GM18505 (cell line): ENCODE measurements around the gene COL8A1.

Source experiments
- ATAC-seq: cut with Tn5 transposase; IDR thresholded peaks from one replicate; pipeline ENCODE4 v1.9.1; 2021; ENCODE audit not compliant: unreplicated experiment
- POLR2A ChIP-seq: IDR thresholded peaks from 4 replicates; pipeline ENCODE4 v1.6.1; 2011; ENCODE audit warnings: borderline replicate concordance; ENCODE audit not compliant: insufficient read depth, insufficient read length; ENCODE audit errors: extremely low read depth

The COL8A1 gene

DNA sequence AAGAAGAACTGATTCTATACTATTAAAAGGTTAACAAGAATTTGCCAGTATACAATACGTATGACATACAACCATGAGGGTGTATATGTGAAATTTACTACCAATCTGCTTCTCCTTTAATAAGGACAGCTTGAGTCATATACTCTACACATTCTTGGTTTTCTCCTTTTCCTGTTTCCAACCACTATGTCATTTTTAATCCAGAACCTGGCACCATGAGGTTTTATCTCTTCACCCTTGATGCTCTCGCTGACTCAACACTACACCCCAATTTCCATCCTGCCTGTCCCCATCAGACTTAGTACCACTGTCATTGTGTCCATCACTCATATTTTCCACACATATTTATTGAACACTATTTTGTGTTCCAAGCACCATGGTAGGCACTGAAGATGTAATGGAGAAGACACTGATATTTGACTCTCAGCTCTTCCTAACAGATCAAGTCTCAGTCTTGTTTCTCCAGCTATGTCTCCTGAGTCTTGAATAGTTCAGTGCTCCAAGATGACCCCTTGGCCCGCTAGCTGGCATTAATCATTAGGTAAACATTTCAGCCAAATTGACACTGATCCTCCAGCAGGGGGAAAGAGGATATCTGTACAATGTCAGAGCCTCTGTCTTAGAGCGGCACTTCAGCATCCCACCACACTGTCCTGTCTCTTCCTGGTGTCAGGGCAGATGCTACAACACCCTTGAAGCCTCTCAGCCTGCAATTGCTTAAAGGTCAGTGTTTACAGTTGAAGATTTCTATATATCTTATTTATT, 11.2 kb upstream of the COL8A1 start:
- TF ChIP-seq POLR2A: no peak
- no peak for ATAC-seq

- ATAC-seq: no peak
- no peak for TF ChIP-seq POLR2A
Observed at GRCh38 chr3:99630815-99631214, 7.6 kb upstream of the COL8A1 start.

DNA sequence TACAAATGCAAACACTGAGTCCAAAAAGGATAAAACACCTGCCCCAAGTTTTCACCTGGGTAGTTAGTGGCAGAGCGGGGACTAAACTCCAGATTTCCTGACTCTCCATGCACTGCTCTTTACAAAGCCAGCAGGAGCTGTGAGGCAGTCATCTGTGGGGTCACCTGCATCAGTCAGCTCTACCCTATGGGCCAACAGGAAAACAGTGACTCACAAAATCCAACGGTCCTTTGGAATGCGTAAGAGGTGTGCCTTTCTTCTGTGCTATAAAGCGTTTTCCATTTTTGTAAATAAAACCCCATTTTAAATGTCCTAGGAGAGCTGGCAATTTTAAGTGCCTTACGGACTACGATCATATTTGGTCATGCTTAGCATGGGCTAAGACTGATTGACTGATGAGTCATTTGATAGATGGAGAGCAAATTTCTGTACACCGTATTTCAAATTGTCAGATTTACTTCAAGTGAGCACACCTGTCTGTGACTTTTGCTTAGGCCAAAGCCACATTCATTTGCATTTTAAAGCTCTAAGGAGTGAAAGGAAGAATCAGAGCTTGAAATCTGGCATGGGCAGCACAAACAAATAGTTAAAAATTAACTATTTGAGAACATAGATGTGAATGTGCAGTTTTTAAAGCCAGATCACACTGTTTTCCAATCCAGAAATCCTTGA, 4.4 kb upstream of the COL8A1 start:
- ATAC-seq: no peak

DNA sequence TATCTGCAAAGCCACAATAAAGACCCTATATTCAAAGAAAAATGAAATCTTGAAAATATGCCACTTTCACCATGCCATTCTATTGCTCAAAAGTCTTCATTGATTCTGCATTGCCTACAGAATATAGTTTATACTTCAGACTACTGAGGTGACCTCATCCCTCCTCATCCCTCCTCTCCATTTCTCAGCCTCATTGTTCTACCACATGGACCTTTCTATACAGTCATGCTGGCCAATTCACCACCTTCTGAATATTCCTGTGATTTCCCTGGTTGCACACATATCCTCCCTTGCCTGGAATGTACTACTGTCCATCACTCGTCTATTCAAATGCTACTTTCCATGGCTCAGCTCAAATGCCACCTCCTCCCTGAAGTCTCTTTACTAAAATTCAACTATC, 3.5 kb upstream of the COL8A1 start:
- no peak for TF ChIP-seq POLR2A
- ATAC-seq: no peak

More for the DNA sequence above, 4.4 kb upstream of the COL8A1 start:
- TF ChIP-seq POLR2A: no peak

DNA sequence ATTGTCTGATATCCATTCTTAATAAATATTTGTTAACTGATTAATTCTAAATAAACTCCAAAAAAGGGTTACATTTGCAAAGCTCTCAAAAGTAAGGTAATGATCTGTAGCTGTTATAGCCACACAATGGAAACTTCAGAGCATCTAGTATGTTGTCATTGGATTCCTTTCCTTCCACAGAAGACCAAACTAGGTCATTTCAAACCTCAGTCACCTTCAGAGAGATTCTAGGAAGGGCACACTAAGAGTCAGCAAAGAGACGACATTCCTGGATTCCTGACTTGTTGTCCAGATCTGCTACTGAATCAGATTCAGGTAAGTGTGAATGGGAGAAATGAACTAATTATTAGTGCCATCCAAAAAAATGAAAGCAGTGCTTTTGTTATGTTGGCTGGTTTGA, 3.0 kb upstream of the COL8A1 start:
- no peak for TF ChIP-seq POLR2A
- ATAC-seq: no peak

GRCh38 chr3:99637016-99637367, 1.4 kb upstream of the COL8A1 start:
- TF ChIP-seq POLR2A: no peak
- no peak for ATAC-seq

DNA sequence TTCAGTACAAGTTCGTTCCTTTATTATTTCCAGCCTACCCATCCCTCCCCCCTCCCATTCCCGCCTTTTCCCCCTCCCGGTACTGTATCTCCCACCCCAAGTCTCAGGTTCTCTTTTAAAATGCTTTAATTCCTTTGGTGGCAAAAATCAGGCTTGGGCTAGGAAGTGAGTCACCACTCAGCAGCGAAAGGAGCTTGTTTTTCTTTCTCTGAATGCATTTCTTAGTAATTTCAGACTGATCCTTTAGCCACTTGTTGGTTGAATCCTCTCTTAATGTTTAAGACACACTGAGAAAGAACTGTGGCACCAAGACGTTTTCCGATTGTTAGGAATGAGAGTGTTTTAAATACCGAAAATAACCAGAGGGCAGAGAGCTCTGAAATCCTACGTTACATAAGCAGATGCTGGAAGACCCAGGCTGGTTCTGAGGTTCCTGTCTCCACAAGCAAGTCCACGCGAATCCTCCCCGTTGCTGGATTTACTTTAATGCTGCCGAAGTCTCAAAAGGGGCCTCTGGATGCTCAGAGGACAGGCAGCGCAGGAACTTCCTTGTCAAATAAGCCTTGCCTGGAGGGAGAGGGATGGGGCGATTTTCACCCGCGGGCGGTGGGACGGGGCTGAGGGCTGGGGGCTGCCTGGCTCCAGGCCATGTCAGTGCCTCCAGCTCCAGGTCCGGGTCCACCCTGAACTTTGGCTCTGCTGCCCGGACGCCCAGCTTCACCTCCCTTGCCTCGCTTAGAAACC, 854 bp upstream of the COL8A1 start:
- no peak for TF ChIP-seq POLR2A
- no peak for ATAC-seq

DNA sequence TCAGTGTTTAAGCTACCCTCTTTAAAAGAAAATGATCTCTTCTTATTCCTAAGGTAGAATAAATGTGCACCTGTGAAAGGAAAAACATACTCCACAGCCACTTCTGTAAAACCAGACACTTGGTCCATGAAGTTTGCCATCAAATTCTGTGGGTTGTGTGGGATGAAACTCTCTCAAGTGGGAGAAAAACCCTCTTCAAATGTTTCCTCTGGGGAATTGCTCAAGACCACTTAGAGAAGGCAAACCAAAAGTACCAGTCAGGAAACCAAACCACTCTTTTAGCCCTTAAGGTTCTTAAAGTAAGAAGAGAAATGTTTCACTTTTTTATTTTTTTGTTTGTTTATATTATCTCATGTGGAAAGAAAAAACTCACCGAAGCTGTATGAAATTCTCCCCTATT, 1.2 kb downstream of the COL8A1 start:
- no peak for ATAC-seq
- TF ChIP-seq POLR2A: no peak

GRCh38 chr3:99640214-99640851, 1.9 kb downstream of the COL8A1 start:
- ATAC-seq: no peak
- no peak for TF ChIP-seq POLR2A

GRCh38 chr3:99641480-99641879, 3.1 kb downstream of the COL8A1 start:
- no peak for ATAC-seq
- no peak for TF ChIP-seq POLR2A

DNA sequence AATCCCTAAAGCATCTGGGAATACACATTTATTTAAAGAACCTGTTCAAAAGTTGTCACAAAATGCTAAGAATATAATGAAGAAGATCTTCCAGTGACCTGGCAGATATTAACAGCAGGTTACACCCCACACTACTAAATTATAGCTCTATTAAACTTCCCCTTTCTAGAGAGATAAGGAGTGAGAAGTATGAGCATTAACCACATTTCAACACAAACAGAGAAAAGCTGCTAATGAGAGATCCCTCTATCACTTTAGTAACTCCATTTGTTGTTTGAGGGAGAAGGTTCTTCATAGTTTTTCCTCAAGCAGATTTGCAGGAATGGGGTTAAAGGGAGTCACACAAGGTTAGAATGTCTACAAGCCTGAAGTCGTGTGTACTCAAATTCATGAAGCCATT, 3.6 kb downstream of the COL8A1 start:
- no peak for TF ChIP-seq POLR2A
- no peak for ATAC-seq

- ATAC-seq: no peak
- no peak for TF ChIP-seq POLR2A
Observed at GRCh38 chr3:99644017-99644416, 5.6 kb downstream of the COL8A1 start.

GRCh38 chr3:99644746-99645145, 6.4 kb downstream of the COL8A1 start:
- no peak for TF ChIP-seq POLR2A
- ATAC-seq: no peak
